Ovary (tissue), 9 donors: ENCODE data around the gene STOM. TPM values are rescaled to one million over a fixed set of nuclear protein-coding genes. Genes with fewer than 3 reads are reported as not detected.

ENCODE experiments used
- DNase-seq, 5 donors: peaks; one replicate each; pipeline ENCODE4 v3.0.0-alpha.2; 2019 to 2020
- H3K27ac ChIP-seq, 2 donors: fragments of 200-600 bp; one replicate each; pipeline versions ENCODE4 v1.5.1 to v1.8.0; 2019 to 2022
- H3K27me3 ChIP-seq: fragments of 200-600 bp; one replicate; pipeline ENCODE4 v1.8.0; 2022
- H3K36me3 ChIP-seq: fragments of 200-600 bp; sonication (generic); one replicate; pipeline ENCODE4 v1.5.1; 2019
- H3K4me1 ChIP-seq: one replicate; pipeline ENCODE4 v1.8.1; 2013; ENCODE audit warnings: mild to moderate bottlenecking, moderate library complexity; ENCODE audit not compliant: insufficient read depth
- H3K4me3 ChIP-seq: fragments of 200-600 bp; sonication (generic); one replicate; pipeline ENCODE4 v1.5.1; 2017
- H3K9me3 ChIP-seq, 2 donors: fragments of 200-600 bp in 1 of 2; sonication (generic) in 1 of 2; one replicate each; pipeline versions ENCODE4 v1.5.1 to v1.8.1; 2013 to 2019; ENCODE audit warnings: mild to moderate bottlenecking in 1 of 2, moderate library complexity in 1 of 2
- CTCF ChIP-seq, 3 donors: fragments of 450-650 bp in 2 of 3; fragments of 200-600 bp in 1 of 3; IDR thresholded peaks; one replicate each; pipeline versions ENCODE4 v1.5.1 to v1.8.0; 2016 to 2022; ENCODE audit warnings: antibody characterized with exemption in 3 of 3, mild to moderate bottlenecking in 1 of 3
- EP300 ChIP-seq: sonication (generic); formaldehyde crosslinking; IDR thresholded peaks from one replicate; pipeline ENCODE4 v1.6.1; 2017; ENCODE audit warnings: antibody characterized with exemption
- POLR2A ChIP-seq: fragments of 450-650 bp; IDR thresholded peaks from one replicate; pipeline ENCODE4 v1.6.1; 2017; ENCODE audit warnings: antibody characterized with exemption, mild to moderate bottlenecking, moderate library complexity
- WGBS, 3 donors: extraction: QIAGEN DNeasy Blood & Tissue Kit in 1 of 3; methylation state at CpG; one replicate each; pipeline versions ENCODE4 v1.1.5 to v1.1.7; 2013 to 2017; 5-methylcytosine and 5-hydroxymethylcytosine counted together
- intact Hi-C, 4 donors: fragments of 100-400 bp; cut with DNase I; formaldehyde crosslinking; loops; one replicate each; pipeline versions ENCODE4 v1.11.0 to v1.15.1; 2022 to 2023
- polyA plus RNA-seq, 2 donors: library from polyadenylated mRNA; stranded (reverse); fragments of 200-250 nt in 1 of 2; fragments of 350-450 nt in 1 of 2; fragmentation: Illumina TruSeq in 1 of 2; extraction: RNeasy Lipid Tissue Mini Kit (QIAGEN cat#74804) in 1 of 2; gene quantifications; one replicate each; pipeline ENCODE4 v1.2.3, GENCODE V29; 2013 to 2014
- total RNA-seq, 7 donors: library from RNA; depleted of rRNA in 2 of 7; stranded (reverse); fragments of >200 nt in 2 of 7; fragmentation: NEBNext Ultra II Directional in 3 of 7; extraction: Animal tissue kit (Norgen Biotek cat#: 25700) in 3 of 7; gene quantifications; one replicate each; pipeline versions ENCODE4 v1.1.0 to v1.2.4, GENCODE V29; 2016 to 2023
- donor health status: DM: no; HTN: no; CAD: no; lungs with moderate emphysema.
- donor health status: DM: no; HTN: no; CAD: no.
- donor health status: Bipolar disorder and iron deficiency.
- donor health status: DM: yes; HTN: yes; CAD: no.
- donor health status: DM: no; HTN: no; CAD: no.
- donor health status: DM: yes; HTN: yes; CAD: no.

STOM gene
- total and polyA plus RNA-seq, 9 donors = 73.1 to 205 (median 164) TPM

GRCh38 chr9:121350036-121350435 lies 20.0 kb downstream of the STOM start:
- no peak for DNase-seq
- Histone ChIP-seq H3K27me3 (no peaks in the 10 kb centered on the region), H3K27ac (peak overlapping the region in 1 of 2 donors; percentile 66), H3K4me3 (no peak overlapping the region), H3K4me1 (peaks cover 28% of the 10 kb centered on the region), H3K9me3 (no peaks in the 10 kb centered on the region), H3K36me3 (no peaks in the 10 kb centered on the region)
- WGBS, 3 donors = 18 to 43% (median 27%) methylated on average over 1 of the region's 1 CpG
- TF ChIP-seq POLR2A = no peak
- TF ChIP-seq CTCF (IDR thresholded peaks at IDR 0.05) = no peak
- no peak for TF ChIP-seq EP300
- intact Hi-C loops = no loop called here

DNA sequence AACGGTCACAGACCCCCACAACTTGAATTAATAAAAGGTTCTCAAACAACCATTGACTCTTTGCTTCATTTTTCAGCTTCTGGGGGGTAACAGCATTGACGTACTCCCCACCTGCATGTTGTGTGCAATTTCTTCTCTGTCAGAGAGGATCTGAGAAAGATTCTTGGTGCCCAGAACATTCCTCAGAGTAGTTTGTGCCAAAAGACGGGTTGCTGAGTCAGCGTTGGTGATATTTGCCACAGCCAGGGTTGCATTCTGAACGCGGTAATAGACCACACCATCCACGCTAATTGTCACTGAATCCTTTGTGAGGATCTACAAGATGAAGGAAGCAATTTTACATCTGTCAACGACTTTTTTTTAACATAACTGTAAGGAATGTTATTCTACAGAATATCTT lies 21.0 kb downstream of the STOM start:
- no peaks in the 10 kb centered on the region for H3K27me3 ChIP-seq
- intact Hi-C loops = no loop called here
- no peak for DNase-seq
- no peaks in the 10 kb centered on the region for H3K9me3 ChIP-seq
- no peak overlapping the region for H3K27ac ChIP-seq
- WGBS, 3 donors = 43 to 58% (median 46%) methylated on average over 8 of the region's 8 CpGs
- TF ChIP-seq CTCF (IDR thresholded peaks at IDR 0.05) (no peak), POLR2A (no peak), EP300 (no peak)
- no peaks in the 10 kb centered on the region for H3K36me3 ChIP-seq
- H3K4me1 ChIP-seq = peaks cover 23% of the 10 kb centered on the region
- no peak overlapping the region for H3K4me3 ChIP-seq

GRCh38 chr9:121348221-121348620 lies 21.8 kb downstream of the STOM start:
- intact Hi-C loops = no loop called here
- no peaks in the 10 kb centered on the region for H3K36me3 ChIP-seq
- no peak overlapping the region for H3K4me3 ChIP-seq
- no peak overlapping the region for H3K27ac ChIP-seq
- H3K4me1 ChIP-seq = peaks cover 17% of the 10 kb centered on the region
- H3K9me3 ChIP-seq = no peaks in the 10 kb centered on the region
- H3K27me3 ChIP-seq = no peaks in the 10 kb centered on the region
- 30 to 51% (median 43%) methylated on average over 3 of the region's 3 CpGs for WGBS, 3 donors
- no peak for TF ChIP-seq CTCF (IDR thresholded peaks at IDR 0.05)
- no peak for TF ChIP-seq EP300
- no peak for TF ChIP-seq POLR2A
- no peak for DNase-seq

DNA sequence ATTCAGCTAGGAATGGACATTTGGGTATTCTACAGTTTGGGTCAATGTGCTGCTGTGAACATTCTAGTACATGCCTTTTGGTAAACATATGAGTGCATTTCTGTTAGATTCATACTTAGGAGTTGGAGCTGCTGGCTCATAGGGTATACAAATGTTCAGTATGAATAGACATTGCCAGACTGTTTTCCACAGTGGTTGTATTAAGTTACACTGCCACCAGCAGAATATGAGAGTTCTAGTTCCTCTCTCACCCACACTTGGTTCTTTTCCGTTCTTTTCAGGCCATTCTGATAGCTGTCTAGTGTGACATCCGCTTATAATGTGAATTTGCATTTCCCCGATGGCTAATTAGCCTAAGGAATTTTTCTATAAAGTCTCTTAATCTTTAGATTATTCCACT lies 25.0 kb downstream of the STOM start:
- H3K36me3 ChIP-seq = no peaks in the 10 kb centered on the region
- TF ChIP-seq POLR2A = no peak
- no peak for TF ChIP-seq EP300
- TF ChIP-seq CTCF (IDR thresholded peaks at IDR 0.05) = no peak
- DNase-seq = no peak
- H3K9me3 ChIP-seq = no peaks in the 10 kb centered on the region
- H3K27ac ChIP-seq = no peak overlapping the region
- no peak overlapping the region for H3K4me3 ChIP-seq
- intact Hi-C loops = no loop called here
- WGBS, 3 donors = 91 to 95% (median 93%) methylated on average over 3 of the region's 3 CpGs
- no peaks in the 10 kb centered on the region for H3K27me3 ChIP-seq
- peaks cover 9% of the 10 kb centered on the region for H3K4me1 ChIP-seq

DNA sequence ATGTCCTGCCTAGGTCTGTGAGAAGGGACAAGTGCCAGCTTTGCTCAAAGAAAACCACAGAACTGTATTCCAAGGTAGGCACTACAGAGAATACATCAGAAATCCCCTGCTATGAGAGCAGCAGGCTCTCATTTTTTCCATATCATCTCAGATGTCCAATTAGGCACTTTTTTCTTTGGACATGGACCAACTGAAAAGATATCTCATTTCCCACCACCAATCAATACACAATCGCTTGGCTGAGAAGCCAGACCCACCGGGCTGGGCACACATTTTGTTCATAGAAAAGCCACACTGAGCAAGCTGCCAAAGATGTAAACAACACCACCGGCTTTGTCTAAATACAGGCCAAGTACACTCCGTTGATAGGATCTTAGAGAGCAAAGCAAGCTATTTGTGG lies 25.9 kb downstream of the STOM start:
- Histone ChIP-seq H3K4me1 (peaks cover 9% of the 10 kb centered on the region), H3K4me3 (no peak overlapping the region), H3K36me3 (no peaks in the 10 kb centered on the region), H3K27ac (no peak overlapping the region), H3K9me3 (no peaks in the 10 kb centered on the region), H3K27me3 (no peaks in the 10 kb centered on the region)
- TF ChIP-seq EP300 (no peak), CTCF (IDR thresholded peaks at IDR 0.05) (no peak), POLR2A (no peak)
- intact Hi-C loops = no loop called here
- WGBS, 3 donors = 33 to 64% (median 47%) methylated on average over 4 of the region's 4 CpGs
- no peak for DNase-seq
